ENCODE results near the gene NTRK2. TPM values are rescaled to one million over a fixed set of nuclear protein-coding genes. Genes with fewer than 3 reads are reported as not detected.

The NTRK2 gene
- total RNA-seq, 5 donors from 2014 or later (not counting 1 experiment from before 2014, with no cell fraction given) = 0.05 to 0.39 (median 0.12) TPM; not detected in 1

- ATAC-seq (replicated peaks in 1 of 4) = no peak
- Histone ChIP-seq H3K4me1 (ENCODE audit: control insufficient read depth in 1 of 2, extremely low read depth in 1 of 2, insufficient read depth in 2 of 2, low read length in 2 of 2) (no peaks in the 10 kb centered on the region), H3K27me3 (replicated peaks in 1 of 2; ENCODE audit: control insufficient read depth in 2 of 2, extremely low read depth in 1 of 2, insufficient read depth in 2 of 2, low read length in 1 of 2) (peaks cover 0 to 7% of the 10 kb centered on the region in 2 experiments), H3K9me3 (no peaks in the 10 kb centered on the region), H3K4me3 (ENCODE audit: control insufficient read depth in 1 of 2, extremely low read depth in 1 of 2, low read length in 1 of 2) (no peak overlapping the region), H3K36me3 (ENCODE audit: control insufficient read depth in 2 of 2, extremely low read depth in 1 of 2, insufficient read depth in 1 of 2, low read length in 1 of 2) (no peaks in the 10 kb centered on the region), H3K27ac (ENCODE audit: low read length) (no peak overlapping the region)
- Mint-ChIP-seq H3K9me3 (no peaks in the 10 kb centered on the region), H3K27me3 (peaks cover 3 to 11% of the 10 kb centered on the region in 2 donors), H3K4me3 (no peak overlapping the region), H3K4me1 (no peaks in the 10 kb centered on the region), H3K36me3 (no peaks in the 10 kb centered on the region), H3K27ac (no peak overlapping the region)
- DNase-seq = no peak
- ChIA-PET POLR2A (no interaction called here), CTCF (no interaction called here)
- WGBS (ENCODE audit: insufficient coverage) = 90% methylated on average over 10 of the region's 15 CpGs
These were observed 297.6 kb downstream of the NTRK2 start for GRCh38 chr9:84966876-84967830.

GRCh38 chr9:84969084-84969483 lies 299.6 kb downstream of the NTRK2 start:
- Mint-ChIP-seq H3K4me3 (no peak overlapping the region), H3K36me3 (no peaks in the 10 kb centered on the region), H3K9me3 (no peaks in the 10 kb centered on the region), H3K4me1 (no peaks in the 10 kb centered on the region), H3K27me3 (peaks cover 3 to 11% of the 10 kb centered on the region in 2 donors), H3K27ac (no peak overlapping the region)
- Histone ChIP-seq H3K4me3 (ENCODE audit: control insufficient read depth in 1 of 2, extremely low read depth in 1 of 2, low read length in 1 of 2) (no peak overlapping the region), H3K36me3 (ENCODE audit: control insufficient read depth in 2 of 2, extremely low read depth in 1 of 2, insufficient read depth in 1 of 2, low read length in 1 of 2) (no peaks in the 10 kb centered on the region), H3K27ac (ENCODE audit: low read length) (no peak overlapping the region), H3K9me3 (no peaks in the 10 kb centered on the region), H3K27me3 (replicated peaks in 1 of 2; ENCODE audit: control insufficient read depth in 2 of 2, extremely low read depth in 1 of 2, insufficient read depth in 2 of 2, low read length in 1 of 2) (peaks cover 0 to 7% of the 10 kb centered on the region in 2 experiments), H3K4me1 (ENCODE audit: control insufficient read depth in 1 of 2, extremely low read depth in 1 of 2, insufficient read depth in 2 of 2, low read length in 2 of 2) (no peaks in the 10 kb centered on the region)
- DNase-seq (no peak), ATAC-seq (replicated peaks in 1 of 4) (no peak)
- POLR2A ChIA-PET = no interaction called here
- CTCF ChIA-PET = no interaction called here
- 92% methylated on average over 2 of the region's 4 CpGs for WGBS (ENCODE audit: insufficient coverage)

GRCh38 chr9:84969736-84970135 lies 300.2 kb downstream of the NTRK2 start:
- Mint-ChIP-seq H3K36me3 (no peaks in the 10 kb centered on the region), H3K9me3 (no peaks in the 10 kb centered on the region), H3K4me3 (no peak overlapping the region), H3K27me3 (peaks cover 3 to 11% of the 10 kb centered on the region in 2 donors), H3K27ac (no peak overlapping the region), H3K4me1 (no peaks in the 10 kb centered on the region)
- Histone ChIP-seq H3K27ac (ENCODE audit: low read length) (no peak overlapping the region), H3K4me3 (ENCODE audit: control insufficient read depth in 1 of 2, extremely low read depth in 1 of 2, low read length in 1 of 2) (no peak overlapping the region), H3K9me3 (no peaks in the 10 kb centered on the region), H3K36me3 (ENCODE audit: control insufficient read depth in 2 of 2, extremely low read depth in 1 of 2, insufficient read depth in 1 of 2, low read length in 1 of 2) (no peaks in the 10 kb centered on the region), H3K4me1 (ENCODE audit: control insufficient read depth in 1 of 2, extremely low read depth in 1 of 2, insufficient read depth in 2 of 2, low read length in 2 of 2) (no peaks in the 10 kb centered on the region), H3K27me3 (replicated peaks in 1 of 2; ENCODE audit: control insufficient read depth in 2 of 2, extremely low read depth in 1 of 2, insufficient read depth in 2 of 2, low read length in 1 of 2) (peaks cover 0 to 9% of the 10 kb centered on the region in 2 experiments)
- no CpG with 5 or more reads among the region's 2 CpGs for WGBS (ENCODE audit: insufficient coverage)
- DNase-seq = no peak
- POLR2A ChIA-PET = no interaction called here
- ATAC-seq (replicated peaks in 1 of 4) = no peak
- CTCF ChIA-PET = no interaction called here

DNA sequence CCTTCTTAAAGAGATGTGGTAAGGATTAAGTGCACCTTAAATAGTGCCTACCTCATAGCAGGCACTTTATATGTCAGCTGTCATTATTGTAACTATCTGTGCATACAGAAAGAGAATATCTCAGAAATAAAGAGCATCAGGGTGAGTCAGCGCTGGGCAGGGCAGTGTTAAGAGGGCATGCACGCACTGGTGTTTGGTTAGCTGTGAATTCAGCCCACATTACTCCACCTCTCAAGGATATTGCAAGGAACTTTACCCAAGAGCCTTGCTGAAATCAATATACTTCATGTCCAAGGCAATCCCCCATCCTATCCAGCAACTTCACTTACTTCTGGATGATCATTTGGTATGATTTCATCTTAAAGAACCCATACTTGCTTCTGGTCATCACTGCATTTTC lies 300.9 kb downstream of the NTRK2 start:
- Histone ChIP-seq H3K4me1 (ENCODE audit: control insufficient read depth in 1 of 2, extremely low read depth in 1 of 2, insufficient read depth in 2 of 2, low read length in 2 of 2) (no peaks in the 10 kb centered on the region), H3K36me3 (ENCODE audit: control insufficient read depth in 2 of 2, extremely low read depth in 1 of 2, insufficient read depth in 1 of 2, low read length in 1 of 2) (no peaks in the 10 kb centered on the region), H3K27me3 (replicated peaks in 1 of 2; ENCODE audit: control insufficient read depth in 2 of 2, extremely low read depth in 1 of 2, insufficient read depth in 2 of 2, low read length in 1 of 2) (peaks cover 0 to 11% of the 10 kb centered on the region in 2 experiments), H3K9me3 (no peaks in the 10 kb centered on the region), H3K27ac (ENCODE audit: low read length) (no peak overlapping the region), H3K4me3 (ENCODE audit: control insufficient read depth in 1 of 2, extremely low read depth in 1 of 2, low read length in 1 of 2) (no peak overlapping the region)
- no CpG with 5 or more reads among the region's 2 CpGs for WGBS (ENCODE audit: insufficient coverage)
- CTCF ChIA-PET = no interaction called here
- POLR2A ChIA-PET = no interaction called here
- H3K9me3 Mint-ChIP-seq = no peaks in the 10 kb centered on the region
- H3K36me3 Mint-ChIP-seq = no peaks in the 10 kb centered on the region
- peaks cover 3 to 11% of the 10 kb centered on the region in 2 donors for H3K27me3 Mint-ChIP-seq
- ATAC-seq (replicated peaks in 1 of 4) (no peak), DNase-seq (no peak)
- H3K4me3 Mint-ChIP-seq = no peak overlapping the region
- H3K4me1 Mint-ChIP-seq = no peaks in the 10 kb centered on the region
- no peak overlapping the region for H3K27ac Mint-ChIP-seq

GRCh38 chr9:84971571-84971970 lies 302.0 kb downstream of the NTRK2 start:
- Histone ChIP-seq H3K27ac (ENCODE audit: low read length) (no peak overlapping the region), H3K36me3 (ENCODE audit: control insufficient read depth in 2 of 2, extremely low read depth in 1 of 2, insufficient read depth in 1 of 2, low read length in 1 of 2) (no peaks in the 10 kb centered on the region), H3K4me3 (ENCODE audit: control insufficient read depth in 1 of 2, extremely low read depth in 1 of 2, low read length in 1 of 2) (no peak overlapping the region), H3K4me1 (ENCODE audit: control insufficient read depth in 1 of 2, extremely low read depth in 1 of 2, insufficient read depth in 2 of 2, low read length in 2 of 2) (no peaks in the 10 kb centered on the region), H3K27me3 (replicated peaks in 1 of 2; ENCODE audit: control insufficient read depth in 2 of 2, extremely low read depth in 1 of 2, insufficient read depth in 2 of 2, low read length in 1 of 2) (peaks cover 0 to 11% of the 10 kb centered on the region in 2 experiments), H3K9me3 (no peaks in the 10 kb centered on the region)
- ATAC-seq (replicated peaks in 1 of 4) = no peak
- ChIA-PET POLR2A (no interaction called here), CTCF (no interaction called here)
- no peak for DNase-seq
- Mint-ChIP-seq H3K4me1 (no peaks in the 10 kb centered on the region), H3K27me3 (peaks cover 3 to 11% of the 10 kb centered on the region in 2 donors), H3K36me3 (no peaks in the 10 kb centered on the region), H3K27ac (no peak overlapping the region), H3K9me3 (no peaks in the 10 kb centered on the region), H3K4me3 (no peak overlapping the region)

DNA sequence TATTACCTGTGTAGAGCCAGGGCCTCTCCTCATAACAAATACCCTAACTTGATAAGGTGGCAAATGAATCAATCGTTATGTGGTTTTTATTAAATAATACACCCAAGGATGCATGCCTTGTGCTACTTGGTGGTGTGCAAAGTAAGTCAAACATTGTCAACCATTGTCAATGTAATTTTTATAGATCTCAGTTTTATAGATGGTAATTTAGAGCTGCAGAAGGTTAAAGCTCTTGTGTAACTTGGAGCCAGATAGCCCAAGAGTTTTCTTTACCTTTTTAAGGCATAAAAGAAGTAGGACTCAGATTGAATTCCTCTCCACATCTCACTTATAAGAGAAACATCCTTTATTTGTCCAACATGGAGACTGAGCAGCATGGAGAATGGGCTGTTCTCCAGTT lies 304.7 kb downstream of the NTRK2 start:
- DNase-seq (no peak), ATAC-seq (replicated peaks in 1 of 4) (no peak)
- peaks cover 3% of the 10 kb centered on the region in 2 donors for H3K27me3 Mint-ChIP-seq
- peaks cover 0 to 4% of the 10 kb centered on the region in 2 experiments for H3K27me3 ChIP-seq (replicated peaks in 1 of 2; ENCODE audit: control insufficient read depth in 2 of 2, extremely low read depth in 1 of 2, insufficient read depth in 2 of 2, low read length in 1 of 2)
- no peaks in the 10 kb centered on the region for H3K36me3 ChIP-seq (ENCODE audit: control insufficient read depth in 2 of 2, extremely low read depth in 1 of 2, insufficient read depth in 1 of 2, low read length in 1 of 2)
- H3K4me3 Mint-ChIP-seq = no peak overlapping the region
- no peaks in the 10 kb centered on the region for H3K4me1 ChIP-seq (ENCODE audit: control insufficient read depth in 1 of 2, extremely low read depth in 1 of 2, insufficient read depth in 2 of 2, low read length in 2 of 2)
- no peak overlapping the region for H3K4me3 ChIP-seq (ENCODE audit: control insufficient read depth in 1 of 2, extremely low read depth in 1 of 2, low read length in 1 of 2)
- no peak overlapping the region for H3K27ac Mint-ChIP-seq
- no peaks in the 10 kb centered on the region for H3K36me3 Mint-ChIP-seq
- H3K4me1 Mint-ChIP-seq = no peaks in the 10 kb centered on the region
- WGBS (ENCODE audit: insufficient coverage) = no CpG with 5 or more reads among the region's 1 CpG
- ChIA-PET POLR2A (no interaction called here), CTCF (no interaction called here)
- no peak overlapping the region for H3K27ac ChIP-seq (ENCODE audit: low read length)
- peaks cover 0 to 7% (median 0%) of the 10 kb centered on the region in 3 donors for H3K9me3 Mint-ChIP-seq
- H3K9me3 ChIP-seq = no peaks in the 10 kb centered on the region
